IMR-90 (cell line): Measurements from ENCODE around the gene TRAPPC10. TPM values are rescaled to one million over a fixed set of nuclear protein-coding genes. Genes with fewer than 3 reads are reported as not detected.

ENCODE experiments used
- ATAC-seq: fragments of 200-7000 bp; cut with Tn5 transposase; 2 replicates; pipeline ENCODE4 v1.9.1; 2020; ENCODE audit warnings: low read depth, mild to moderate bottlenecking, moderate library complexity
- BruUV-seq: library from RNA; stranded (reverse); fragments of 400-500 nt; replicated peaks from 2 replicates; lab custom pipeline; 2021; lab: Mats Ljungman, UMichigan
- CTCF ChIA-PET: fragments of 300-600 bp; formaldehyde crosslinking; extraction: SDS; loops from one replicate; lab custom pipeline; 2021; ENCODE audit warnings: antibody characterized with exemption; lab: Yijun Ruan, JAX
- POLR2A ChIA-PET: fragments of 300-600 bp; sonication (Branson Sonifier 250); formaldehyde crosslinking; loops from one replicate; lab custom pipeline; 2022; ENCODE audit warnings: antibody characterized with exemption; ENCODE audit not compliant: unreplicated experiment; lab: Charles Lee
- DNase-seq: peaks from one replicate; pipeline ENCODE4 v3.0.0; 2013
- H2AFZ ChIP-seq: replicated peaks from 2 replicates; pipeline ENCODE3; 2013; ENCODE audit warnings: low read length, mild to moderate bottlenecking; ENCODE audit not compliant: poor library complexity
- H2AK5ac ChIP-seq: 2 replicates; pipeline ENCODE4 v1.6.1; 2013; ENCODE audit warnings: low read depth, low read length, inconsistent platforms
- H2AK9ac ChIP-seq: replicated peaks from 2 replicates; pipeline ENCODE3; 2013; ENCODE audit warnings: mild to moderate bottlenecking, low read depth, low read length, moderate library complexity; ENCODE audit not compliant: poor library complexity
- H2BK120ac ChIP-seq: 2 replicates; pipeline ENCODE4 v1.6.1; 2013; ENCODE audit warnings: low read depth, low read length, inconsistent platforms
- H2BK15ac ChIP-seq: 3 replicates; pipeline ENCODE4 v1.6.1; 2013; ENCODE audit warnings: low read depth, low read length, inconsistent platforms
- H2BK20ac ChIP-seq: 2 replicates; pipeline ENCODE4 v1.6.1; 2013; ENCODE audit warnings: low read depth, mild to moderate bottlenecking, inconsistent platforms, low read length, moderate library complexity
- H2BK5ac ChIP-seq: 2 replicates; pipeline ENCODE4 v1.6.1; 2013; ENCODE audit warnings: mild to moderate bottlenecking, low read depth, low read length, inconsistent platforms; ENCODE audit not compliant: poor library complexity, severe bottlenecking
- H3K14ac ChIP-seq: replicated peaks from 2 replicates; pipeline ENCODE4 v1.6.1; 2013; ENCODE audit warnings: low read depth, low read length, inconsistent platforms
- H3K18ac ChIP-seq: 2 replicates; pipeline ENCODE4 v1.6.1; 2013; ENCODE audit warnings: low read depth, low read length, control low read depth
- H3K23ac ChIP-seq: 2 replicates; pipeline ENCODE4 v1.6.1; 2013; ENCODE audit warnings: low read depth, low read length, inconsistent platforms
- H3K27ac ChIP-seq: 2 replicates; pipeline ENCODE4 v1.5.1; 2013; ENCODE audit warnings: mild to moderate bottlenecking, control low read depth, low read length; ENCODE audit not compliant: insufficient read depth
- H3K27me3 ChIP-seq: 2 replicates; pipeline ENCODE4 v1.6.1; 2013; ENCODE audit warnings: low read length; ENCODE audit not compliant: control insufficient read depth, insufficient read depth
- H3K36me3 ChIP-seq: 2 replicates; pipeline ENCODE4 v1.6.1; 2013; ENCODE audit warnings: low read length, mixed read lengths; ENCODE audit not compliant: control insufficient read depth, insufficient read depth
- H3K4ac ChIP-seq: 2 replicates; pipeline ENCODE4 v1.6.1; 2013; ENCODE audit warnings: low read depth, low read length, inconsistent platforms
- H3K4me1 ChIP-seq: 2 replicates; pipeline ENCODE4 v1.6.1; 2013; ENCODE audit warnings: low read length, mixed read lengths; ENCODE audit not compliant: control insufficient read depth, insufficient read depth
- H3K4me2 ChIP-seq: 2 replicates; pipeline ENCODE4 v1.6.1; 2013; ENCODE audit warnings: low read depth, mild to moderate bottlenecking, control low read depth, low read length, moderate library complexity
- H3K4me3 ChIP-seq: 2 replicates; pipeline ENCODE4 v1.5.1; 2013; ENCODE audit warnings: low read depth, mild to moderate bottlenecking, control low read depth, low read length, moderate library complexity; ENCODE audit not compliant: insufficient read depth
- H3K56ac ChIP-seq: 2 replicates; pipeline ENCODE4 v1.6.1; 2013; ENCODE audit warnings: low read length, inconsistent platforms; ENCODE audit not compliant: insufficient read depth; ENCODE audit errors: extremely low read depth
- H3K79me1 ChIP-seq, 2 experiments: 2 replicates each; pipeline ENCODE4 v1.6.1; 2013; ENCODE audit warnings: low read length in 2 of 2, inconsistent platforms in 1 of 2, low read depth in 1 of 2
- H3K9ac ChIP-seq: 2 replicates; pipeline ENCODE4 v1.6.1; 2013; ENCODE audit warnings: low read depth, low read length, control low read depth
- H3K9me1 ChIP-seq: 2 replicates; pipeline ENCODE4 v1.6.1; 2013; ENCODE audit warnings: low read length, inconsistent platforms; ENCODE audit not compliant: insufficient read depth
- H3K9me3 ChIP-seq: 2 replicates; pipeline ENCODE4 v1.6.1; 2013; ENCODE audit warnings: low read length; ENCODE audit not compliant: control insufficient read depth, insufficient read depth
- H4K20me1 ChIP-seq: 2 replicates; pipeline ENCODE4 v1.6.1; 2013; ENCODE audit warnings: low read length, inconsistent platforms; ENCODE audit not compliant: insufficient read depth
- H4K5ac ChIP-seq: 2 replicates; pipeline ENCODE4 v1.6.1; 2013; ENCODE audit warnings: mild to moderate bottlenecking, low read depth, low read length, control low read depth
- H4K8ac ChIP-seq, 2 experiments: 2 replicates each; pipeline ENCODE4 v1.6.1; 2013; ENCODE audit warnings: low read depth in 2 of 2, low read length in 2 of 2, control low read depth in 1 of 2, inconsistent platforms in 1 of 2
- H4K91ac ChIP-seq: 2 replicates; pipeline ENCODE4 v1.6.1; 2013; ENCODE audit warnings: low read depth, low read length, inconsistent platforms; ENCODE audit not compliant: insufficient read depth
- CTCF ChIP-seq: conservative IDR thresholded peaks from 2 replicates; pipeline ENCODE4 v1.5.1; 2012; ENCODE audit warnings: mild to moderate bottlenecking, low read depth, low read length, improper control_type of control experiment
- MAFK ChIP-seq: IDR thresholded peaks from 2 replicates; pipeline ENCODE4 v1.6.1; 2012; ENCODE audit warnings: low read depth, low read length, improper control_type of control experiment
- MXI1 ChIP-seq: IDR thresholded peaks from 2 replicates; pipeline ENCODE4 v1.6.1; 2012; ENCODE audit warnings: low read depth, mild to moderate bottlenecking, low read length, moderate library complexity, borderline replicate concordance
- SMC3 ChIP-seq: fragments of 150-350 bp; IDR thresholded peaks from 2 replicates; pipeline ENCODE4 v1.6.1; 2016; ENCODE audit warnings: low read depth, mild to moderate bottlenecking, antibody characterized with exemption, low read length, moderate library complexity
- WGBS, 2 experiments: methylation state at CpG; one replicate each; pipeline versions ENCODE4 v1.1.5 to v1.1.7; 2013; ENCODE audit warnings: missing lambda C conversion rate in 2 of 2; ENCODE audit not compliant: insufficient read length in 1 of 2; ENCODE audit errors: extremely low coverage in 2 of 2; 5-methylcytosine and 5-hydroxymethylcytosine counted together
- dilution Hi-C: fragments of 300-500 bp; cut with HindIII; formaldehyde crosslinking; loops from one replicate; pipeline ENCODE4 v1.14.3; 2018; ENCODE audit warnings: low sequenced_read_pairs; ENCODE audit not compliant: unreplicated experiment
- in situ Hi-C: fragments of 300-500 bp; cut with MboI; formaldehyde crosslinking; loops from 3 replicates; pipeline ENCODE4 v1.14.3; 2019; ENCODE audit warnings: low sequenced_read_pairs, inconsistent platforms, mixed read lengths
- intact Hi-C: fragments of 100-400 bp; cut with micrococcal nuclease; formaldehyde crosslinking; loops from 2 replicates; pipeline ENCODE4 v1.10.0; 2022
- polyA plus RNA-seq, 3 experiments: library from polyadenylated mRNA; depleted of rRNA; stranded (reverse); fragments of >200 nt; gene quantifications; 2 replicates each; pipeline ENCODE4 v1.2.3, GENCODE V29; 2012; ENCODE audit warnings: low replicate concordance in 1 of 3
- total RNA-seq: library from RNA; depleted of rRNA; stranded (reverse); fragments of >200 nt; gene quantifications from 2 replicates; pipeline ENCODE4 v1.2.3, GENCODE V29; 2012

TRAPPC10 gene
- total and polyA plus RNA-seq, 2 of the 4 experiments (the other 2 are of a cell fraction) = 17.8 to 18.1 TPM

- Histone ChIP-seq H3K18ac (no peak overlapping the region), H3K4me3 (no peak overlapping the region), H2BK5ac (no peak overlapping the region), H2BK20ac (no peak overlapping the region), H4K91ac (no peak overlapping the region), H3K9ac (no peak overlapping the region), H2AK5ac (no peak overlapping the region), H2AK9ac (no peak overlapping the region), H2AFZ (peak overlapping the region; percentile 26), H3K79me1 (peaks cover 4 to 27% of the 10 kb centered on the region in 2 experiments; a peak in 3 of 4 replicates), H2BK120ac (no peak overlapping the region), H3K9me1 (peaks cover 15% of the 10 kb centered on the region), H3K14ac (no peak overlapping the region), H3K23ac (no peak overlapping the region), H3K56ac (no peak overlapping the region), H2BK15ac (no peak overlapping the region), H3K27ac (no peak overlapping the region), H3K9me3 (no peaks in the 10 kb centered on the region), H3K4me2 (no peak overlapping the region), H3K27me3 (no peaks in the 10 kb centered on the region), H4K5ac (no peak overlapping the region), H3K4me1 (peaks cover 14% of the 10 kb centered on the region), H3K4ac (no peak overlapping the region), H3K36me3 (no peaks in the 10 kb centered on the region), H4K20me1 (peaks cover 24% of the 10 kb centered on the region), H4K8ac (no peak overlapping the region; a peak in 1 of 4 replicates)
- DNase-seq (no peak), ATAC-seq (no peak)
- TF ChIP-seq MXI1 (no peak), MAFK (no peak), SMC3 (no peak), CTCF (no peak)
- dilution Hi-C loops (no loop called here), in situ Hi-C loops (no loop called here), intact Hi-C loops (loop anchor here (5.0 kb wide), 1 partner anchor 42 kb away; no protein-coding TSS in a partner anchor)
- CTCF ChIA-PET = no interaction called here
- POLR2A ChIA-PET = no interaction called here
- BruUV-seq = no TSS peak
- 70% methylated on average over 2 of the region's 9 CpGs; no CpG with 5 or more reads in 1 of the 2 experiments for WGBS, 2 experiments
Observed at GRCh38 chr21:44010429-44010828, 1.7 kb upstream of the TRAPPC10 start.
